ENCODE measurements around the gene ASAP3. TPM values are rescaled to one million over a fixed set of nuclear protein-coding genes. Genes with fewer than 3 reads are reported as not detected.

Gene ASAP3
- 14.8 TPM for total RNA-seq

DNA sequence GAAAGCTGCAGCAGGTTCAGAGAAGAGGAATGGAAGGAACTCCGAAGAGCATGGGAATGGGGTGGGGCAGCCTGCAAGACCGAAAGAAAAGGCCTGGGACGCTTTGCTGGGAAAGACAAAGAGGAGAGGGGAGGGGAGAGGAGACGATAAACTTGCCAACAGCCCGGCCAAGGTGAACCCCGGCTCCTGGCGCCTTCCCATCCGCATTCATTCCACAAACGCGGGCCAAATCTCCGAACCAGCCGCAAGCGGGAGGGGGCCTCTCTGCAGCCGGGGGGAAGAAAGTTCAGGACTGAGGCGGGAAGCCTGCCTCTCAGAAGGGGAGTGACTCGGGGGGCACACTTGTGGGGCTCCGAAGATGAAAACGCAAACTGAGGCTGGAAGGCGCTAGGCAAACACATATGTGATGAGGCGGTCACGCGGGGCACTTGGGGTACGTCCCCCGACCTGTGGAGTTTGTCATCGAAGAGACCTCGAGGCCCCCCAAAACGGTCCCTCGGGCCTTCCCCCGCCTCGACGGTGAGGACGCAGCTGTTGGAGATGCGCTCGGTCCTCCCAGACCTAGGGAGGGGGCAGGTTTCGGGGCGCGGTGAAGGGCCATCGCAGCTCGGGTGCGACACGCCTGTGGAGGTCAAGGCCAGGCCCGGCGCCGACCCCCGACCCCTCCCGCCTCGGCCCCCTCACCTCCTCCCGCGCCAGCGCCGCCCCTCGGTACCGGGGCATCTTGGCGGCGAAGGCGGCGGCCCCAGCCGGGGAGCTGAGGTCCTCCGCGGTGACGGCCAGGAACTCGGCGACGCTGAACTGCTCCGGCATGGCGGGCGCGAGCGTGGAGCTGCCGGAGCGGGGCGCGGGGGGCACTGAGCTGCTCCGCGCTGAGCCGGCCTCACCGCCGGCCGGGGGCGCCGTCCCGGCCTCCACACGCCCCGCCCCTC lies at the start of gene ASAP3:
Gene ASAP3, minus strand, starts transcription at position 859 of the 932 bp plus-strand sequence. Its CDS starts 46 bp downstream, at position 813.

DNA sequence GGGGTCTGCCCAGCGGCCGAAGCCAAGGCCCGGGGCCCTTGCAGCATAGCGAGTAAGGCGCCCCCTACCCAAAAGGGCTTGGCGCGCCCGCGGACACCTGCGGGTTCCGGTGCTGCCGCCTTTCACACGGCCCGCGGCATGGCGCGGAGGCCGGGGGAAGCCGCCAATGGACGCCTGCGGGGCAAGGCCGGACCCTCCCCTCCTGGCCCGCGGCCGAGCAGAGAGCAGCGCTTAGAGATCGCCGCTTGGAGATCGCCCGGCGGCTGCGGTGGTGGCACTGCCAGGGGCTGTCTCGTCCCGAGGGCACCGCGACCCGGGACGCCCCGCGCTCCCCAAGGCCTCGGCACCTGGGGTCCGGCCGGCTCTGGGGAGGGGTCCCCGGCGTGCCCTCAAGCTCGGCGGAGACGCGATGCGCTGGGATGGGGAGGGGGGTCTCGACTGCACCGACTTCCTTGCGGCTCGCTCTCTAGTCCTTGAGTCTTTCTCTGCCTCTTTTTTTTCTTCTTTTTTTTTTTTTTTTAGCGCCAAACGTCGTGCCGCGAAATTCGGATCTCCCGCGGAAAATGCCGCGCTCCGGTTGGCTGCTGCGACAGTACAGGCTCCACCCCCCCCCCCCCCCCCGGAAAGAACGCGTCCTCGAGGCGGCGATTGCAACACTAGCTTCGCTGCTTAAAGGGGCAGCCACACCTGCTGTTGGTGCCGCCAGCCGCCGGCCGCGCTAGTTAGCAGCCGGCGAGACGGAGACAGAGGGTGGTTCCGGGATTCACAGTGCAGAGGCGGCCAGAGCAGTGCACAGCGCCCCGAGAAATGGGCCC lies 47.0 kb upstream of the ASAP3 start, which contains the start of gene E2F2:
Gene E2F2, minus strand, starts transcription at position 487 of the 815 bp plus-strand sequence. Its CDS starts 440 bp downstream, at position 47.

DNA sequence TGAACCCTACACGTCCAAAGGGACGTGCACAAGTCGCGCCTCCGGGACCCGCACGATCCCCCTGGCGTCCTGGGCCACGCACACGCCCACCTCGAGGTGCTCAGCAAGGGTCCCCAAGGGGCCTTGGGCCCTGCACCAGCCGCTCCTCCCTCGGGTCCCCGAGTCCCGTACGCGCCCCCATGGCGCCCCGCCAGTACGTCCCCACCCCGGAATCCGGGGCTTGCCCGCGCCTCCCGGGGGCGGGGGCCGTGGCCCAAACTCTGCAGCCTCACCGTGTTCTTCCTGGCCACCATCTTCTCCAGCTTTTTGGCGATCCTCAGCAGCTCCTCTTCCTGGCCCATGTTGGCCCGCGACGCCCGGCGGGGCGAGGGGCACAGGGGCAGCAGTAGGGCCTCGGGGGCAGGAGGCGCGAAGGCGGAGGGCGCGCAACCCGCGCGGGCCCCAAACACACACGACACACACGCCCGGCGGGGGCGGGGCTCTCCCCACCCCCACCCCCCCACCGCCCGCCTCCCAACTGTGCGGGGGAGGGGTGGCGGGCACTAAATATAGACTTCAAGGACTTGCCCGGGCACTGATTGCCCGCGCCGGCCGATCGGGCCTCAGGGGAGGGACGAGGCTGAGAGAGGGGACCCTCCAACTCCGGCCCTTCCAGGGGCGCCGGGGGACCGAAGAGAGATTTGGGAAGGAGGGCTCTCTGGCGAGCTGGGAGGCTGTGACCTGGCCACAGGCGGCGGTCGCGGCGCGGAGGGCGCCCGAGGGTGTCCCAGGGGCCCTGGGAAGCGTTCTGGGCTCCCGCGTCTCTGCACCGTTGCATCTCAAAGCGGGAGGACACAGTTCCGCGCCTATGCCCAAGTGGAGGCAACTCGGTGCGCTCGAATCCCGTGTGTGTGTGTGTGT lies 59.4 kb downstream of the ASAP3 start, which contains the start of gene TCEA3:
Gene TCEA3, minus strand, starts transcription at position 456 of the 900 bp plus-strand sequence. Its CDS starts 115 bp downstream, at position 341.

Other genes with a start within 250 kb of the ASAP3 start
- gene HNRNPR, start 139.9 kb downstream of the ASAP3 start, total RNA-seq: 140 TPM
- 67.1 TPM for gene ZNF436, start 114.3 kb downstream of the ASAP3 start, total RNA-seq
- gene TCEA3, start 59.4 kb downstream of the ASAP3 start, total RNA-seq: 2.3 TPM
- gene E2F2, start 47.1 kb upstream of the ASAP3 start, total RNA-seq: 3.0 TPM
- 51.9 TPM for gene ID3, start 75.3 kb upstream of the ASAP3 start, total RNA-seq
- 745 TPM for gene RPL11, start 207.6 kb upstream of the ASAP3 start, total RNA-seq

Measured in diencephalon (tissue), 1 donor.